Measurements from ENCODE around the gene TBCE. TPM values are rescaled to one million over a fixed set of nuclear protein-coding genes. Genes with fewer than 3 reads are reported as not detected.

TBCE gene
- total RNA-seq, 4 donors from 2014 or later = 24.4 to 47.6 (median 29.2) TPM

DNA sequence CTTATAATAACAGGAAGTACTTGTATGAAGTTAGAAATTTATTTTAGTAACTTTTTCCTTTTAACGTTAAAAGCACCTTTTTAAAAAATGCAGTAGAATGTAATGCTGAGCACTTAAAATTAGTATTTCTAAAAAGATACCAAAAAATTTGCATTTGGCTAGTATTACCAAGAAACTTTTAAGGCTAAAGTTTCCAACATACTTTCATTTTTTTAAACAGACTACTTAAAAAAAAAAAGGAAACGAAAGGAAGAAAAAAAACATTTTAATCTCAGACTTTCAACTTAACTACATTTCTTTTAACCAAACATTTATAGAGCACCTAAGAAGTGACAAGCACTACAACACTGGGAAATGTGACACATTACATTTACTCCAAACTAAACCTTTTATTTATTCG is 42.1 kb upstream of the TBCE start:
- H3K4me1 ChIP-seq = peaks cover 47 to 50% of the 10 kb centered on the region in 2 donors
- no peaks in the 10 kb centered on the region for H3K36me3 ChIP-seq
- in situ Hi-C loops (cut with MboI; ENCODE audit: low sequenced_read_pairs in 4 of 4) = loop anchor here in 1 of 4 donors (10.0 kb wide), 1 partner anchor 90 kb away; no protein-coding TSS in a partner anchor
- H3K27me3 ChIP-seq = no peaks in the 10 kb centered on the region
- DNase-seq (no peak), ATAC-seq (no peak)
- TF ChIP-seq POLR2A (IDR thresholded peaks at IDR 0.05) = no peak
- TF ChIP-seq, protein P1, sequence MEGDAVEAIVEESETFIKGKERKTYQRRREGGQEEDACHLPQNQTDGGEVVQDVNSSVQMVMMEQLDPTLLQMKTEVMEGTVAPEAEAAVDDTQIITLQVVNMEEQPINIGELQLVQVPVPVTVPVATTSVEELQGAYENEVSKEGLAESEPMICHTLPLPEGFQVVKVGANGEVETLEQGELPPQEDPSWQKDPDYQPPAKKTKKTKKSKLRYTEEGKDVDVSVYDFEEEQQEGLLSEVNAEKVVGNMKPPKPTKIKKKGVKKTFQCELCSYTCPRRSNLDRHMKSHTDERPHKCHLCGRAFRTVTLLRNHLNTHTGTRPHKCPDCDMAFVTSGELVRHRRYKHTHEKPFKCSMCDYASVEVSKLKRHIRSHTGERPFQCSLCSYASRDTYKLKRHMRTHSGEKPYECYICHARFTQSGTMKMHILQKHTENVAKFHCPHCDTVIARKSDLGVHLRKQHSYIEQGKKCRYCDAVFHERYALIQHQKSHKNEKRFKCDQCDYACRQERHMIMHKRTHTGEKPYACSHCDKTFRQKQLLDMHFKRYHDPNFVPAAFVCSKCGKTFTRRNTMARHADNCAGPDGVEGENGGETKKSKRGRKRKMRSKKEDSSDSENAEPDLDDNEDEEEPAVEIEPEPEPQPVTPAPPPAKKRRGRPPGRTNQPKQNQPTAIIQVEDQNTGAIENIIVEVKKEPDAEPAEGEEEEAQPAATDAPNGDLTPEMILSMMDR (IDR thresholded peaks at IDR 0.05 in 4 of 5, conservative IDR thresholded peaks at IDR 0.05 in 1 of 5) = no peak
- H3K4me3 ChIP-seq = no peak overlapping the region
- intact Hi-C loops (cut with DNase I; ENCODE audit: low total_unique reads) = loop anchor here (10.0 kb wide), 1 partner anchor 200 kb away; the partner anchor contains the start of gene TOMM20
- no peaks in the 10 kb centered on the region for H3K9me3 ChIP-seq
- H3K27ac ChIP-seq = peak overlapping the region in 3 of 4 donors; percentile 94 to 98 (median 97)

DNA sequence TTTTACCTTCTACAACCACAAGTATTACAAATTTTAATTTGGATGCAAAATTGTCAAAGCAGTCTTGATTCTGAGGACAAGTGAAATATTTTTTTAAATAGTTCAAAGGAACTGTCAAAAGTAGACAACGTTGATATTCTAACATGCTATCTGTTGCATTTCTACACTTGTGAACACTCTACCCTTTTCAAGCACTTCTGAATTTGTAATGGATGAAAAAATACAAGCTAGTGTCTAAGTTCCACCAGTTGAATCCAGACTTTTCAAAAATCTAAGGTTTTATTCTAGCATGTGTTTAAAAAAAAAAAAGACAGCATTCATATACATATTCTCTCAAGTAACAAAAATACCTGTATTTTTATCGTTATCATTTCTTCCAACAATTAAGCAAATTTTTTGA is 41.4 kb upstream of the TBCE start:
- Histone ChIP-seq H3K4me1 (peaks cover 50 to 57% of the 10 kb centered on the region in 2 donors), H3K9me3 (no peaks in the 10 kb centered on the region), H3K27ac (peak overlapping the region; percentile 94 to 98 (median 96)), H3K27me3 (no peaks in the 10 kb centered on the region), H3K36me3 (no peaks in the 10 kb centered on the region), H3K4me3 (peak overlapping the region; percentile 87 to 98 (median 95))
- TF ChIP-seq, protein P1 (IDR thresholded peaks at IDR 0.05 in 4 of 5, conservative IDR thresholded peaks at IDR 0.05 in 1 of 5) = no peak
- TF ChIP-seq POLR2A (IDR thresholded peaks at IDR 0.05) = no peak
- intact Hi-C loops (cut with DNase I; ENCODE audit: low total_unique reads) = loop anchor here (10.0 kb wide), 1 partner anchor 201 kb away; the partner anchor contains the start of gene TOMM20
- ATAC-seq (no peak), DNase-seq (no peak)
- in situ Hi-C loops (cut with MboI; ENCODE audit: low sequenced_read_pairs in 4 of 4) = loop anchor here in 1 of 4 donors (10.0 kb wide), 1 partner anchor 89 kb away; no protein-coding TSS in a partner anchor

DNA sequence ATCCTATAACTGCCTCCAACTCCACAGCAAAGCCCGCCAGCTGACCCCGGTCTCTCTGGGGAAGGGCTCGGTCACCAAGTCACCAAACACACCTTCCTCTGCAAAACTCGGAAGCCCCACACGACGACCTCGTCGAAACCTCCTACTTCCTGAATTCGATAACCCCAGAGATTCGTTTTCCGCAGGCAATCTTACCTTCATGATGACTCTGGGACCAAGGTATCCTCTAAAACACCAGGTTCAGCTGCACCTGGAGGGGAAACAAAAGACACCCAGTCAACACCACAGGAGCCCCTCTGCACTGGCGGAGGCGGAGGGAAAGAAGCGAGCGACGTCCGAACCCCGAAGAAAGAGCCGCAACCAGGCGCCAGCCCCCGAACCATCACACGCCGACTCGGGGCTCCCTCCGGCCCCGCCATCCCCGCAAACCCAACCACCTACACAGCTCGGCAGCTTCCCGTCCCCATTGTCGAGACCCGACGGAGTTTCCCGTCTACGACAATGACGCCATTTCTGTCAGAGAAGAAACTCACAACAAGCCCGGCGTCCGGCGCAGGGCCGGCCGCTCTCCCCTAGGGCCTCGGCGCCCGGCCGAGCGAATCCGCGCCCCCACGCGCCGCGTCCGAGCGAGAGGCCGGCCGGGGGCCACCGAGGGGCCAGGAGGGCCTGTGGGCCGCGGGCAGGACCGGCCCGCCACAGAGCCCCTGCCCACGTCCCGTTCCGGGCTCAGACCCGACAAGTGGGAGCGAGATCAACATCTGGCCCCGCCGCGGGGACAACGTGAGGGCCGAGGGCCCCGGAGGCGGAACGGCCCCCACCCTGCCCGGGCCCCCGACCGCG is 40.3 kb upstream of the TBCE start:
- DNase-seq = peak in 1 of 2 donors; percentile 21
- peaks cover 57 to 63% of the 10 kb centered on the region in 2 donors for H3K4me1 ChIP-seq
- H3K9me3 ChIP-seq = no peaks in the 10 kb centered on the region
- H3K27me3 ChIP-seq = no peaks in the 10 kb centered on the region
- peak overlapping the region; percentile 87 to 98 (median 95) for H3K4me3 ChIP-seq
- in situ Hi-C loops (cut with MboI; ENCODE audit: low sequenced_read_pairs in 4 of 4) (loop anchor here in 1 of 4 donors (10.0 kb wide), 1 partner anchor 88 kb away; no protein-coding TSS in a partner anchor), intact Hi-C loops (cut with DNase I; ENCODE audit: low total_unique reads) (loop anchor here (10.0 kb wide), 1 partner anchor 202 kb away; the partner anchor contains the start of gene TOMM20)
- ATAC-seq = no peak
- no peaks in the 10 kb centered on the region for H3K36me3 ChIP-seq
- H3K27ac ChIP-seq = peak overlapping the region; percentile 94 to 98 (median 96)
- TF ChIP-seq, protein P1 (IDR thresholded peaks at IDR 0.05 in 4 of 5, conservative IDR thresholded peaks at IDR 0.05 in 1 of 5) = no peak
- TF ChIP-seq POLR2A (IDR thresholded peaks at IDR 0.05) = no peak

DNA sequence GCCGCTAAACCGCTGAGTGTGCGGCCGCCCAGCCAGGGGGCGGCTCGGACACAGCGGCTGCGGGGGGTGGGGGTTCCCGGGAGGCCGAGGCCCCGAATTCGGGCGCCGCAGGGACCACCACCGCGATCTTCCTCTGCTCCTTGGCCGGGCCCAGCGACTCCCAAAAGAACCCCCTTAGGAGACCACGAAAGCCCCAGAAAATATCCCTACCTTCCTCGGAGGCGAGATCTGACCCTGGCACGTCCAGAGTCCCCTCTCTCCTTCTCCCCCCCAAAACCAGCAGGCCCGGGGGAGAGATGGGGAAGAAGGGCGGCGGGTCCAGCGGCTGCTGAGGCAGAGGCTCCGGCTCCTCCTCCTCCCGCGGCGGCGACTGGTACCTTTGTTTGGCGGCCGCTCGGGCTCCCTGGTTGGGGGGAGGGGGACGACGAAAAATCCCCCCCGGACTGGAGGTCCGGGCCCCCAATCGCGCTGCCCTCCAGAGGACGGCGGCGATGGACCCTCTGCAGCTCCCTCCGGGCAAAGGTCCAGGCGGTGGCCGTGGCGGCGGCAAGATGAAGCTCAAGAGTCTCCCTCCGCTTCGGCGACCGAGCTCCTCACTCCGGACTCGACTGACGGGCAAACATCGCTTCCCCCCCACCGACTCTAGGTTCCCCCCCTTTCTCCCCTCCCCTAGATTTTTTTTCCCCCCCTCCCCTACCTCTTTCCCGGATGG is 39.5 kb upstream of the TBCE start, which contains the start of gene ARID4B:
TSS of gene ARID4B (minus strand) at position 621 of the 712 bp plus-strand sequence. CDS start 1,260 bp downstream, outside the sequence.
- no peaks in the 10 kb centered on the region for H3K27me3 ChIP-seq
- DNase-seq (no peak), ATAC-seq (peak; percentile 8 to 21)
- peaks cover 61 to 63% of the 10 kb centered on the region in 2 donors for H3K4me1 ChIP-seq
- intact Hi-C loops (cut with DNase I; ENCODE audit: low total_unique reads) = loop anchor here (1.0 to 10.0 kb wide), 6 partner anchors 40 to 203 kb away; partner anchors contain the start of genes B3GALNT2, RBM34, TBCE and TOMM20
- TF ChIP-seq, protein P1 (IDR thresholded peaks at IDR 0.05 in 4 of 5, conservative IDR thresholded peaks at IDR 0.05 in 1 of 5) = no peak
- TF ChIP-seq POLR2A (IDR thresholded peaks at IDR 0.05) = peak; percentile 74 to 84
- H3K9me3 ChIP-seq = no peaks in the 10 kb centered on the region
- no peaks in the 10 kb centered on the region for H3K36me3 ChIP-seq
- peak within 1 kb of the TSS; percentile 88 to 98 (median 95) for H3K4me3 ChIP-seq
- in situ Hi-C loops (cut with MboI; ENCODE audit: low sequenced_read_pairs in 4 of 4) = loop anchor here in 1 of 4 donors (10.0 kb wide), 1 partner anchor 87 kb away; no protein-coding TSS in a partner anchor
- peak within 1 kb of the TSS; percentile 94 to 98 (median 96) for H3K27ac ChIP-seq

Measured in gastrocnemius medialis (tissue), 4 donors.